Measurements from ENCODE around the gene ANO3.

The ANO3 gene

DNA sequence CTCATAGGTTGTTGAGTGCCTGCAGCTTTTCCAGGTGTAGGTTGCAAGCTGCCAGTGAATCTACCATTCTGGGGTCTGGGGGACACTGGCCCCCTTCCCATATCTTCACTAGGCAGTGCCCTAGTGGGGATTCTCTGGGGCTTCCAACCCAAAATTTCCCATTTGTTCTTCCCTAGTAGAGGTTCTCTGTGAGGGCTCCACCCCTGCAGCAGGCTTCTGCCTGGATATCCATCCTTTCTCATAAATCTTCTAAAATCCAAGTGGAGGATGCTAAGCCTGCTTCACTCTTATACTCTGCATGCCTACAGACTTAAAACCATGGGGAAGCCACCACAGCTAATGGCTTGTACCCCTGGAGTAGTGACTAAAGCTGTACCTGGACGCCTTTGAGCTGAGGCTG lies 33.4 kb downstream of the ANO3 start:
- DNase-seq = no peak

DNA sequence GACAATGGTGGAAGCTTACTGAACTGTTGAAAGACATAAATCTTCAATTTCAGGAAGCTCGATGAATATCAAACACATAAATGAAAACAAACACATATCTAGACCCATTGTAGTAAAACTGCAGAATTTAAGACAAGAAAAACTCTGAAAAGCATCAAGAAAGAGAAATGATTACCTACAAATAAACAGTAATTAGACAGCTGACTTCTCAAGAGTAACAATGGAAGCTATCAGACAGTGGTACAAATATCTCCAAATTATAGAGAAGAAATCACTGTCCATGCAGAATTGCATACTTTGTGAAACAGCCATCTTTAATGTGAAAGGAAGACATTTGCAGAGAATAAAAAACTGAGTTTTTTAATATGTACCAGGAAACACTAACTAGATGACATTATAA lies 45.7 kb downstream of the ANO3 start:
- DNase-seq = no peak

DNA sequence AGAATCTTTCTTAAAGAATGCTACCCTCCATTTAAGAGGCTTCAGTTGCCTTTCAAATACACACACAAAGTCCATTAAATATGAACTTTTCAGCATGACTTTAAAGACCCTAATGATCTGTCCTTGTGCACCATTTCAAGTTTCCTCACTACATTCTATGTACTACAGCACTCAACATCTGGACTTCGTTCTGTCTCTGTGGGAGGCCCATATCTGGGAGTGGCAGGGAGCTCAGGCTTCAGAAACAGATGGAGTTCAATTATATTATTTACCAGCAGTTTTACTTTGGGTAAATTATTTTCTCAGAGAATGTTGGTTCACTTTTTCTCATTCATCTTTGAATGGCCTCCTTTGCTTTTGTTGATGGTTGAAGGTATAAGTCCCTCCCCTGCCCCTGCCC lies 67.4 kb downstream of the ANO3 start:
- DNase-seq = no peak

DNA sequence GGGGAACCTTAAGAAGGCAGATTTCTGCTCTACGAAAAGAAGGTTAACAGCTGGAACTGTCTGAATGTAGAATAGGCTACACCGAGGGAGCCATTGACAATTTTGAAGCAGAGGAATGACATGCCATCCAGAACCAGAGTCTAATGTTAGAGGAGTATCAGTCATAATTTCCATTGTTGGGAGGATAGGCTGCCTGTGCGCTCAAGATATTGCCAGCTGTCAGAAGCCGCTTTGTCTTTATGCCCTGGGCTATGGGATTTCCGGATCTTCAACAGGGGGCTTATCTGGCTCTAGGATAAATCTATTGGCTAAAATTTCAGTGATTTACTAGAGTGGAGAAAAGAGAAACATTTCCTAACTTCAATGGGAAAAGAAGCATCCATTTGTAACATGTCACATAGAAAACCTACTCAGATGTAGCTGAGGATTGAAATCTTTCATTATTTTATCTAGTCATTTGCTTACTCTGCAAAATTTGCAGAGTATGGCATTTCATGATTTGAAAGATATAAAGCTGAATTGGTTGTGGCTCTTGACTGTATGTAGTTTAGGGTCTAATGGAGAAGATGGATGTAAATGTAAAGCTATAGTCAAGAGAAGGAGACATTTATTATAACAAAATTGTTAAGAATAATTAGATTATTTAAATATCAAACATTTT lies 78.9 kb downstream of the ANO3 start:
- no peak for DNase-seq

DNA sequence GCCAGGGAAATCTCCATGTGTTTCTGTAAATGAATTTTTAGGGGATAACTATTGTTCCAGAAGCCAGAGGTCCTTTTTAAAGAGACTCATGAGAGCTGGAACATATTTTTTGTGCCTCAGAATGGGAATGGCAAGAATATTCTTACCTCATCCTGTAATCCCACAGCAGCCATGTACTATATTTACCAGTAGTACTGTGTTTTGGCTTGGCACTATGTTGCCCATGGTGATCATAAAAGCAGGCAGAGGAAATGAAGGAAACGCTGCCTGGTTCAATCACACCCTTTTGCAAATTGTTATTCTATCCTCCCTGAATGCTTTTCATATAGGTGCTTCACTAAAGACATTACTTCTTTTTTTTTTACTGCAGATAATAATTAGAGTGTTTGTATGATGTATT lies 81.0 kb downstream of the ANO3 start:
- DNase-seq = no peak

DNA sequence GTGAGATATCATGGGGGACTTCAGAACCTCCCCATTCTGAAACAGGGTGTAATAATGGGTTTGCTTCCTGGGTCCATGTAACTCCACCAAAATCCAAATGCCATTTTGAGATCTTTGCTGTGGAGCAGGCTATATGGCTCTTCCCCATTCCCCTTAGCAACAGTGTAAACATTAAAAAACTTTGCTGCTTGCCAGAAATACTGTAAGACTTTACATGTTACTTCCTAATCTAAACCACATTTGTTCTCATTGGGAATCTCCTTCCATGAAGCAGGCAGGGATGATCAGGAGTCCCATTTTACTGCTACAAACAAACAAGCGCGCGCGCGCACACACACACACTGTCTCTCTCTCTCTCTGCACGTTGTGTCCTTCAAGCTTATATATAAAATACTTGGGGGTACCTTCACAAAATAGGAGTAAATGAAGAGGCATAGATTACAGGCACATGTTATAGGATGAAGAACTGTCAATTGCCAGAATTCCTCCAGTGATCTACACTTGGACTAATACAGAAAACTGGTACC lies 86.5 kb downstream of the ANO3 start:
- DNase-seq = no peak

DNA sequence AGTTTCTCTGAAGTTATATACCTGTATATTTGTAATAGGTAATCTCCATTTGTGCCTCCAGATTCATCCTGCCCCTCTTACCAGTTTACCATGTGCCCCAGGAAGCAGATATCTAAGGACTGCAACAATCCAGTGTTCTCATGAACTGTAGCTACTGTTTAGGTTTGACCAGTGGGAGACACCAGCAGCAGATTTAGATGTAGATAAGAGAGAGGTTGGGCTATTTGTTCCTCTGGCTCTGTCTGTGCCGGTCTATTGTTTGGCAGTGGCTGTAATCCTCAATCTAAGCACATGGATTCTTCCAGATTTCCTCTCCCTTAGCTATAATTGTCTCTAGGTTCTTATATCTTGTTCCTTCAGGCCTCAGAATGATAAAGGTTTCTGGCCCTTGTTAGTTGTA lies 88.4 kb downstream of the ANO3 start:
- DNase-seq = no peak

DNA sequence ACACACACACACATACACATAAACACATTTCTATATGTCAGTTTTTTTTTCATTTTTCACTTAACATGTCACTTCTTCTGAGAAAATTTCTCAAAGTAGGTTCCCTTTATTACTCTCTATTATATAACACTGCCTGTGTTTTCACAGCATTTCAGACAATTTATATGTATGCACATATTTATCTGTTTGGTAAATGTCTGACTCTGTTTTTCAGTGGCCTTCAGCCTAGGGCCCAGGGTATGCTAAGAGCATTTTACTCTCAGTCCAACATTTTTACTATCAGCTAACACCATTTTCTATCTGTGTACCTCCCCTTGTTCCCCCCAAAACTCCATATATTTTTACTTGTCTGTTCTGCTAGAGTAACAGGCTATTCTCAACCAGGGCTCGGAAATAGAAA lies 92.3 kb downstream of the ANO3 start:
- no peak for DNase-seq

DNA sequence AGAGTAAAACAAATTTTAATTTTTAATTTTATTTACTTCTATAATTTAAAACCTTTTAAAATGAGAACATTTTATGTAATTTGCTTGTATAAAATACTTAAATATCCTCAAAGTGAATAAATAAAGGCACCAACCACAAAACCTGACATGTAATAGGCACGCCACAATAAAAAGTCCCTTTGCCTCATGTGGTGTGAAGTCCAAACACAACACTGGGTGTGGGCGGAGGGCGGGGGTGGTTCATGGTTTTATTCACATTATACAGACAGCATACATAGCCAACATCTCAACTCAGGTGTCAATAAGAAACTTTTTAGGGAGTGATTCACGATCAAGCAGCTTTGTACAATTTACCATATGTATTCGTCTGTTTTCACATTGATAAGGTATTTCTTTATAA lies 107.9 kb downstream of the ANO3 start:
- no peak for DNase-seq

DNA sequence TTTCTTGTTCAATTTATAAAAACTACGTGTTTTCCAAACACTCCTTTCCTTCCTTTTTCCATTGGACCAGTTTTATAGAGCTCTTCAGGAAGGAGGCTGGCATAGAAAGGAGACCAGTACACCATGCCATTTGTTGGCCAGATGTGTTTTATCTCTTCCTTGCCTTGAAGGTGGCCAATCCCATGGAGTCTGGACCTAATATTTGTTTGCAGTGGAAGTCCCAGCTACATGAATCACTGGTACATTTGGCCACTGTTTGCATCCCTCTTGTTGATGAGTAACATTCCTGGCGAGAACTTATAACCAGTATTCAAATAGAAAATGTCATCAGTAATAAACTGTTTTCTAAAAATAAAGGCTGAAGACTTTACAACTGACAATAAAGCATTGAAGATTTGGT lies 110.2 kb downstream of the ANO3 start:
- DNase-seq = no peak

DNA sequence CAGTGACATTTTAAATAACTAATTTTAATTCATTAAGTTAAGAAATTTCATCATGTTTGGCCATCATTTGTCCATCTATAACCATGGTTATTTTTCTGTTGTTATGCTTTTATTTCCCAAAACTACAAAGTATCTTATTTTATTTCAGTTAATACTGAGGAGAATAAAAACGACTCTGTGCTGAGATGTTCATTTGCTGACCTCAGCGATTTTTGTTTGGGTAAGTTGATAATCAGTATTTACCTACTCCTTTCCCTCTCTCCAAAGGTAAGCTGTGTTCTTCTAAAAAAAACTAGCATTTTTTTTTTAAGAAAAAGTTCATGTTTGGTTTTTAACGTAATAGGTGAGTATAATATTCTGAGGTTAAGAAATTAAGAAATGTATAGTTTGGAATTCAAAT lies 111.7 kb downstream of the ANO3 start:
- DNase-seq = no peak

DNA sequence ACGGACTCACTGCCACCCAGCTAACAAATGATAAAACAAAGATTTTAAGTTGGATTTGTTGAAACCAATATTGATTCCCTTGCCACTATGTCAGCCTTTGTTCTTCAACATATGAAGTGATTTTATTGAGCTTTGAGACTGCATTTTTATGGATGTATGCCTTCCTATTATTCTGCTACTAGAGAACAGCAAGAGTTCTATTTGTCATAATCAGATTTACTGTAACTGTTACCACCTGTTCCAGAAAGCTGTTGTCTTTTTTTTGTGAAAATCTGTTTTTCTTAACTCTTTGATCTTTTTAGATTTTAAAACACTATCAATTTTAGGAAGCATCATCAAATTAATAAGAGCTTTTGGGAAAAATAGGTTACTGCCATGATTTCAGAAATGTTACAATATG lies 125.7 kb downstream of the ANO3 start:
- DNase-seq = no peak

DNA sequence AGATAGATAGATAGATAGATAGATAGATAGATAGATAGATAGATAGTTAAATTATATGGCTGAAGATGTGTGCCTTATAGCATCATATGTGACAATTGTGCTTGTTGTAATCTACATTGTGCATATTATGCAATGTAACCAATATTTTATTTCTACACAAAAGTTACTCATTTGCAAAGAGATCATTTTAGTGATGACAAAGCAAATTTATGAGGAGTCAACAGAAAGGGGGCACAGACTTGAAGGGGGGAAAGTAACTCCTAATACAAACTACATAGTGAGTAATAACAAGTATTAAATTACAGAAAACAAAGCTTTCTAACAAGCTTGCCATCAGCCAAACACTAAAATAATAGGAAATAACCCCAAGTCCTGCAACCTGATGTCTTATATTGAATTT lies 133.3 kb downstream of the ANO3 start:
- no peak for DNase-seq

DNA sequence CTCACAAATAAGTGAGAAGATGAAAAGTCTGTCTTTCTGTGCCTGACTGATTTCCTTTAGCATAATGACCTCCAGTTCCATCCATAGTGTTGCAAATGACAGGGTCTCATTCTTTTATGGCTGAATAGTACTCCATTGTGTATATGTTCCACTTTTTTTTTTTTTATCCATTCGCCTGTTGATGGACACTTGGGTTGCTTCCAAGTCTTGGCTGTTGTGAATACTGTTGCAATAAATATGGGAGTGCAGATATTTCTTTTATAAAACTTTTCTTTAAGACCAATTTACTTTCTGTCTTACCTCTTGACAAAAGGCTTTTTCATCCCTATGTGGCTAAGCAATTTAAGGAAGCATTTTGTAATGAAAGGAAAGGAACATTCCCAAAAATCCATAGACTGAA lies 135.6 kb downstream of the ANO3 start:
- DNase-seq = no peak

DNA sequence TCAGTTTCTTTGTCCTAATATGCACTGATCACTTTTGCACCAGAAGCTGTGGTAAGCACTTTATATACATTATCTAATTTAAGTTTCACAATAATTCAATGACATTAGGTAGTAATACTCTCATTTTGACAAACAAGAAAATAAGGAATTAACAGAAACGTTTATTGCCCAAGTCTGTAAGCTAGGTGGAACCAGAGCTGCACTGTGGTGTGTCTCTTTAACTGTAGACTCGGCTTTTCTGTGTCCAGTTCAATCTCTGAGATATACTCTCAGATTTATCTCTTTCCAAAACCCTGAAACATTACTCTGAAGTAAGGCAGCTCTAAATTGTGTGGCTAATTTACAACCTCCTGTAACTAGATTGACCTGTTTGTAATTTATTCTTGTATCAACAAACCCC lies 139.1 kb downstream of the ANO3 start:
- DNase-seq = no peak

DNA sequence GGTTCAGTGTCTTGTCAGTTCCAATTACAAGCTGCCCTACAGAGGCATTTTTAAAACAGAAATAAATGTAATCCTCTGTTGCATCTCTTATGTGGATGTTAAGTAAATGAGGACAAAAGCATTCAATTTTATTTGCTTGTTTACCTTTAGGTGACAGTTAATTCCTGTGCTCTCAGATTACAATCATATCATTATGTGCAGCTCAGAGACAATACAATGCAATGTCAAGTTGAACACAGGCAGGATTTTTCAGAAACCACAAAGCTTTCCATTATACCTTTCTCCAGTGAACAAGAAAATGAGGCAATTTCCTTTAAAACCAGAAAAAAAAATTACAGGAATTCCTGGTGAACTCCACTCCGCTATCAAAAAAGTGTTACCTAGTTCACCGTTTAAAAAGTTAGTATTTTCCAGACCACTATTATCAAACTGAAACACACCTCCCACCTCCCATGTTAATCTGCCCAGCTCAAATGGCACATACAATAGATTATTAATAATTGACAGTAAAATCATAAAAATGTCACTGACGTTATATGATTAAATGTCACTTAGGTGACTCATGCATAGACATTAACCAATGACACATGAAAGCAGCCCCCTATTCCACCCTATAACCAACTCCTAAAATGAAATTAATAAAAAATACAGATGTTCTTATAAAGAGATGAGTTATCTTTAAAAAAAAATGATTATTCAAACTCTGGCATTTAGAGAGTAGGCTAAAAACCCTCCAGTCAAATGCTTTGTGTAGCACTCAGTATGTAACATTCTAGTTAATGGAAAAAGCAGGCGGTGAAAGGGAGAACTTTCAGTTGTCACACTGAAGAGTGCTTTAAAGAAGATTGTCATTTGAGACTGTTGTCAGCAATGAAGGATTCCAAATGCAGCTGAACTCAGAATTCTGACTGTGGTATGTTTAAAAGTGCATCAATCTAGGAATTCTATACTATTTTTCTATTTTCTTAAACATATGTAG lies 141.6 kb downstream of the ANO3 start:
- no peak for DNase-seq

DNA sequence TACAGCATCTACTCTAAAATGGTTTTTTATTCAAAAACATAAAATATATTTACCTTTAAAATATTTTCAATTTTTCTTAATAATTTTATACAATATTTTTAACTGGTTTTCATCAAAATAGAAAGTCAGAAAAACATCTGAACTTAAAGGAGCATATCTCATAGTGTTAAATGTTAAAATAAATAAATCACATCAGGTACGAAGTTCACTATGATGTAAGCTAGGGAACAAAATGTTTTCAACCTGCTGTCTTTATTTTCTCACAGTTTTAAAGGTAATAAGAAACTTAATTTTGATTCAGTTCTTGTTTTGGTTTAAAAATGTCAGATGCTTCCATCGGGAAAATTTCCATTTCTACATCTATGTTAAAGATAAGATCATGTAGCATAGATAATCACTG lies 142.5 kb downstream of the ANO3 start:
- no peak for DNase-seq

DNA sequence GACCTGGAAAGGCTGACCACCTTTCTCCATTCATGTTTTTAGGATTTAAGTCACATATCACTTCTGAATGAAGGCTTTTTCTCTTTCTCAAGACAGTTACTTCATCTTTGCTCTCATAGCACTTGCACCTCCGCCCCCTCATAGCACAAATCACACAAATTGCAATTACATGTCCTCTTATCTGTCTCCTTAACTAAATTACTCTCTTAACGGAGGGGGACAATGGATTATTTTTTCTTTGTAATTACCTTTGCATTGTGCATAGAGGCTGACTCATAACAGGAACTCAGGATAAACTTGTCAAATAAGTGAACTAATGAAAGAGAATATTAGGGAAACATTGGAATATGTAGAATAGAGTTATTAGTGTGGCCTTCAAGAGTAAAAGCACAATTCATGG lies 145.5 kb downstream of the ANO3 start:
- DNase-seq = no peak

DNA sequence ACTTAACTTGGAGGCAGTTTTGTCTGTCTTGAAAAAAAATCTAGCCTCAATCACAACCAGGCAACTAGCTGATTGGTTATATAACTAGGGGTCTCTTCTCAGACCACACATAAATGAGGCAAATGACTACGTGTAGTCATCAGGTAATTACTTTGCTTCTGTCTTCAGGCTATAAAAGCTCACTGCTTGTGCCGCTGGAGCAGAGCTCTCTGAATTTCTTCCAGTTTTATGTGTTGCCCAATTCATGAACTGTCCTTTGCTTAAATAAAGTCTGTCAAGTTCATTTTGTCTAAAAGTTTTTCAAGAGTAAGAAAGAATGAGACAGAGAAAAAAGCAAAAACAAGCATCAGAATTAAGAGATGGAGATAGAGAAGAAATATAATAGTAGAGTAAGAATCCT lies 146.8 kb downstream of the ANO3 start:
- no peak for DNase-seq

DNA sequence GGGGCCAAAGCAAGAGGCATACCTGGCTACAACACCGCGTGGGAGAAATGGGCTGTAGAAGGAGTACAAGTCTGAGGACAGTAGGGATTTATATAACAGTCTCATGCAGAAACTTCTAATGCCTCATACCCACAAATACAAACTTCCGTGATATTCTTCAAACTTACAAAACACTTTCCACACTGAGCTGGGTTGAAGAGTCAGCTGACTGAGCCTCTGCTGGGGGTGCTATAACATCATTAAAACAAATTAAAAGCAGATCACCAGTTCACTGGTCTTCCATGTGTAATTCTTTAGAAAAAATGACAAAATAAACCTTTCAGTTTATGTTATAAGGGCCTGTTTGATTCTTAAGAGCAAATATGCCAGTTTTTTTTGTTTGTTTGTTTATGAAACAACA lies 148.1 kb downstream of the ANO3 start:
- no peak for DNase-seq

DNA sequence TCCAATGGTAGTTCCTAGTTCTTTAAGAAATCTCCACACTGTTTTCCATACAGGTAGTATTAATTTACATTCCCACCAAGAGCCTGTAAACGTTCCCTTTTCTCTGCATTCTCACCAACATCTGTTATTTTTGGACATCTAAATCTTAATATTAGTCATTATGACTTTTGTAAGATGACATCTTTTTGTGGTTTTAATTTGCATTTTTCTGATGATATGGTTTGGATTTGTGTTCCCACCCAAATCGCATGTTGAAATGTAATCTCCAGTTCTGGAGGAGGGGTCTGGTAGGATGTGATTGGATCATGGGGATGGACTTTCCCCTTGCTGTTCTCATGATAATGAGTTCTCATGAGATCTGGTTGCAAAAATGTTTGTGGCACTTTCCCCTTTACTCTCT lies 151.2 kb downstream of the ANO3 start:
- no peak for DNase-seq

DNA sequence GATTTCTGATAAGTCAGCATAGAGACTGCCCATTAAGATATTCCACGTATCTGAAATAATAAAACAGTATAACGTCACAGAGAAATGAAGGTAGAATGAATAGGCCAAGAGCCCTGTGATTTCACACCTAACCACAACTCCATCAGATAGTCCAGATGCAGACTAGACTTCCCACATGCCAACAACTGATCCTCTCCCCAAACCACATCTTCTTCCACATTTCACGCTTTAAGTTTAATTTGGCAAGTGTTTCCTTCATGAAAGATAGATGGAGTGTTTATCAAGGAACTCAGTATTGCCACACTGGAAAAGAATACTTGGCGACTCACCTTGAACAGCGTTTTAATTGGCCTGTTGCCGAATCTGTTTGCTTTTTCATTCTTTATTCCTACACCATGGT lies 158.6 kb downstream of the ANO3 start:
- DNase-seq = no peak

DNA sequence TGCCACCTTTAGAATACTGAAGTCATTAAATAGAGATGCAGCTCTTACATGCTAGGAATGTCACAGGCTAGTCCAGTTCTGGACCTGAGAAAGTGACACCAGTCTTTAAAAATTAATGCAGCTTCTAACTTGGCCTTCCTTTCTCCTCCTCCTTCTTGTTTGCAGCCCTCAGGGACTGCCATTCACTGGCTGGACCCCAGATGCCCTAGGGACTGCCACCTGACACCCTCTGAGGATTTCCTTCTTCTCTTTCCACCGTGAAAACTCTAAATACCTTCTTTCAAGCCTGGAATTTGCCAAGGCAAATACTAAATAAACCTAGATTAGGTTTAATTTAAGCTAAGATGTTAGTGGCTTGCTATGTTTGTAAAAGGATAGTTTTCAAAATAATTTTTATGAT lies 161.7 kb downstream of the ANO3 start:
- no peak for DNase-seq

DNA sequence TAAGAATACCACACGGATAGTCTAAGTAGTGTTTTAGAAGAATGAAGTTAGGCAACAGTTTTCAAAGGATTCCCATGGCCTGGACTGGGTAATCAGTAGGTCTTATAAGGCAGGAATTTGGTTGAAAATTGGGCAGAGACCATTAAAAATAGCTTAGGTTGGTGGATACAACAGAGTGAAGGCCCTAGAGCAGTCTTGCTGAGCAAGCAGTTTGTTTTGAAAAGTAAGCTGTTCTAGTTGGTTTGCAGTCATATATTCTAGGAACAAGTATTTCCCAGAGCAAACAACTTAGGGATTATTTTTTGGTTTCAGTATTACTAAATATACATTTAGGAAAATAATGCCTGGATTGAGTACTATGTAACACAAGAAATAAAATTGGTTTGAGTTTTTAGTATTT lies 175.3 kb downstream of the ANO3 start:
- no peak for DNase-seq
